ENCODE data around the gene SEMA4D.
A peak's percentile ranks its signal among the peaks of the same experiment; 100 is the strongest.
"Not testable (repeated sequence)": the region's sequence is repeated elsewhere in the genome, so short reads cannot be mapped to it uniquely, and the experiment has no call there.

SEMA4D gene

GRCh38 chr9:89386797-89387196 lies 111.1 kb downstream of the SEMA4D start:
- DNase-seq (ENCODE audit: low read depth) = no peak

GRCh38 chr9:89386206-89386605 lies 111.7 kb downstream of the SEMA4D start:
- no peak for DNase-seq (ENCODE audit: low read depth)

- no peak for DNase-seq (ENCODE audit: low read depth)
Observed at GRCh38 chr9:89384783-89385182, 113.1 kb downstream of the SEMA4D start.

GRCh38 chr9:89383721-89384300 lies 114.1 kb downstream of the SEMA4D start:
- no peak for DNase-seq (ENCODE audit: low read depth)

GRCh38 chr9:89383030-89383720 lies 114.7 kb downstream of the SEMA4D start:
- DNase-seq (ENCODE audit: low read depth) = no peak

GRCh38 chr9:89382026-89382986 lies 115.6 kb downstream of the SEMA4D start:
- no peak for DNase-seq (ENCODE audit: low read depth)

- no peak for DNase-seq (ENCODE audit: low read depth)
Observed at GRCh38 chr9:89381308-89381609, 116.7 kb downstream of the SEMA4D start.

- no peak for DNase-seq (ENCODE audit: low read depth)
Observed at GRCh38 chr9:89380437-89381307, 117.2 kb downstream of the SEMA4D start.

- DNase-seq (ENCODE audit: low read depth) = no peak
Observed at GRCh38 chr9:89379508-89380115, 118.3 kb downstream of the SEMA4D start.

GRCh38 chr9:89379031-89379430 lies 118.9 kb downstream of the SEMA4D start:
- no peak for DNase-seq (ENCODE audit: low read depth)

- DNase-seq (ENCODE audit: low read depth) = no peak
Observed at GRCh38 chr9:89378541-89378940, 119.4 kb downstream of the SEMA4D start.

GRCh38 chr9:89377411-89377810 lies 120.5 kb downstream of the SEMA4D start:
- no peak for DNase-seq (ENCODE audit: low read depth)

- DNase-seq (ENCODE audit: low read depth) = no peak
Observed at GRCh38 chr9:89376741-89377351, 121.1 kb downstream of the SEMA4D start.

GRCh38 chr9:89376286-89376685 lies 121.6 kb downstream of the SEMA4D start:
- DNase-seq (ENCODE audit: low read depth) = no peak

GRCh38 chr9:89375191-89375760 lies 122.6 kb downstream of the SEMA4D start:
- peak; percentile 10 for DNase-seq (ENCODE audit: low read depth)

- peak; percentile 80 for DNase-seq (ENCODE audit: low read depth)
Observed at GRCh38 chr9:89374176-89374575, 123.7 kb downstream of the SEMA4D start.

- DNase-seq (ENCODE audit: low read depth) = no peak
Observed at GRCh38 chr9:89372979-89373378, 124.9 kb downstream of the SEMA4D start.

- DNase-seq (ENCODE audit: low read depth) = no peak
Observed at GRCh38 chr9:89372230-89372816, 125.6 kb downstream of the SEMA4D start.

GRCh38 chr9:89371791-89372190 lies 126.1 kb downstream of the SEMA4D start:
- DNase-seq (ENCODE audit: low read depth) = not testable (repeated sequence)

- no peak for DNase-seq (ENCODE audit: low read depth)
Observed at GRCh38 chr9:89370593-89370992, 127.3 kb downstream of the SEMA4D start.
